Thyroid gland (tissue), 4 donors: ENCODE results near the gene MYO19.

ENCODE experiments used
- CTCF ChIP-seq, 6 experiments: fragments of 200-600 bp in 3 of 6; fragments of 450-650 bp in 3 of 6; sonication (generic) in 3 of 6; IDR thresholded peaks; one replicate each; pipeline ENCODE4 v1.5.1; 2016 to 2019; ENCODE audit warnings: antibody characterized with exemption in 6 of 6, mild to moderate bottlenecking in 2 of 6, inconsistent platforms in 1 of 6, moderate library complexity in 1 of 6
- POLR2A ChIP-seq, 2 donors: fragments of 450-650 bp; IDR thresholded peaks; one replicate each; pipeline ENCODE4 v1.6.1; 2017; ENCODE audit warnings: antibody characterized with exemption in 2 of 2, mild to moderate bottlenecking in 2 of 2, moderate library complexity in 1 of 2

GRCh38 chr17:36485027-36485426 lies 49.6 kb downstream of the MYO19 start:
- TF ChIP-seq CTCF (IDR thresholded peaks at IDR 0.05) (no peak), POLR2A (IDR thresholded peaks at IDR 0.05) (no peak)
